Upper lobe of right lung (tissue), 1 donor: ENCODE data around the gene EPB41L4A. TPM values are rescaled to one million over a fixed set of nuclear protein-coding genes. Genes with fewer than 3 reads are reported as not detected.

Experiments used
- ATAC-seq: fragments of 200-7000 bp; cut with Tn5 transposase; one replicate; pipeline ENCODE4 v1.9.1; 2020; ENCODE audit warnings: mild to moderate bottlenecking, moderate library complexity
- DNase-seq: peaks from one replicate; pipeline ENCODE4 v3.0.0-alpha.2; 2020
- H3K27ac ChIP-seq: fragments of 200-600 bp; one replicate; pipeline ENCODE4 v1.8.0; 2022
- H3K27me3 ChIP-seq: fragments of 200-600 bp; one replicate; pipeline ENCODE4 v1.8.0; 2022; ENCODE audit warnings: mild to moderate bottlenecking
- H3K36me3 ChIP-seq: fragments of 200-600 bp; one replicate; pipeline ENCODE4 v1.8.0; 2022
- H3K4me1 ChIP-seq: fragments of 200-600 bp; one replicate; pipeline ENCODE4 v1.8.0; 2022
- H3K4me3 ChIP-seq: fragments of 200-600 bp; one replicate; pipeline ENCODE4 v1.8.0; 2022; ENCODE audit warnings: mild to moderate bottlenecking
- H3K9me3 ChIP-seq: fragments of 200-600 bp; one replicate; pipeline ENCODE4 v1.8.0; 2022
- intact Hi-C: fragments of 100-400 bp; cut with DNase I; formaldehyde crosslinking; loops from one replicate; pipeline ENCODE4 v1.11.0; 2022
- total RNA-seq: library from RNA; stranded (reverse); fragmentation: NEBNext Ultra II Directional; extraction: Animal tissue kit (Norgen Biotek cat#: 25700); gene quantifications from one replicate; pipeline ENCODE4 v1.2.1, GENCODE V29; 2021
- TF ChIP-seq, protein P1 (sequence below): fragments of 200-600 bp; IDR thresholded peaks from one replicate; pipeline ENCODE4 v1.8.0; 2022; ENCODE audit warnings: antibody characterized with exemption
- donor health status: DM: no; HTN: yes; CAD: no; lungs with severe emphysema.

Gene EPB41L4A
- total RNA-seq, 1 donor from 2014 or later, result 35.2 TPM

DNA sequence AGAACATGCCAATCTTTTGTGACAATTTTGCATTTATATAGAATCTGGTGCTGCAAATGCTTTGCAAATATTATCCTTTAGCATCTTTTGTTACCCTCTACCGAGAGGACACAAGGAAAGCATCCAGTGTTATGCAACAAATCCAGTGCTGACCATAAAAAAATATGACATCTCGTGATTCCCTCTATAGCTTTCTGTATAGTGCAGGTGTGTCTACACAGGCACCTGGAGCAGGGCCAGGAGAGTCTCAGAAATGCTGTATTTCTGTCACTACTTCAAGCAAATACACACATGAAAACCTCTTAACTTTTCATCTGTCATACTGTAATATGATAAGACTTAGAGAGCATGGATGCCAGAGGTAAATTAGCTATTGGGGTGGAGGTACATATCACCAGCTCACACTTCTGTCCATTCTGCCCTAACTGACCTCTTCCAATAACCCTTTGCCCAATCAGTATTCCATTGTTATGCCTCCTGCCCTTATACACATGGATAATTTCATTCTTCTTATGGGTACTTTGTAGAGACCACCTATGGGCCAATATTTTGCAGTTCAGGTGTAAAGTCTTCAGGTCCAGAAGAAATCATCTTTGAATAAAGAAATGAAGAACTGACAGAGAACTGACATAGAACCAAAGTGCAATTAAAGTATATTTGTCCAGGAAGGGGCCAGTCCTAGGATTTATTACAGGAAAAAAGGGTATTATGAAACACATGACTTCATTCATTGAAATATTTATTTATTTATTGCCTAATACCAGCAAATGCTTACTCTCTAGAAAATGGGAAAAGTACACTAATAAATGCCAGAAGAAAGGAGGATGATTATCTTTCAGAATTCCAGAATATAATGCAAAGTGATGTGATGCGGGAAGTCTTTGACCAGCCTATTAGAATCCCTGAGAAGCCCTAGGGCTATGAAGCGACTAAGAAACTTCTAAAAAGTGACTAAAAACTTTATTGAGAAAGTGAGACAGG lies 106.5 kb downstream of the EPB41L4A start:
- Histone ChIP-seq H3K27me3 (no peaks in the 10 kb centered on the region), H3K9me3 (no peaks in the 10 kb centered on the region), H3K27ac (no peak overlapping the region), H3K36me3 (no peaks in the 10 kb centered on the region), H3K4me1 (no peaks in the 10 kb centered on the region), H3K4me3 (no peak overlapping the region)
- intact Hi-C loops, result no loop called here
- ATAC-seq (no peak), DNase-seq (no peak)
- TF ChIP-seq, protein P1, sequence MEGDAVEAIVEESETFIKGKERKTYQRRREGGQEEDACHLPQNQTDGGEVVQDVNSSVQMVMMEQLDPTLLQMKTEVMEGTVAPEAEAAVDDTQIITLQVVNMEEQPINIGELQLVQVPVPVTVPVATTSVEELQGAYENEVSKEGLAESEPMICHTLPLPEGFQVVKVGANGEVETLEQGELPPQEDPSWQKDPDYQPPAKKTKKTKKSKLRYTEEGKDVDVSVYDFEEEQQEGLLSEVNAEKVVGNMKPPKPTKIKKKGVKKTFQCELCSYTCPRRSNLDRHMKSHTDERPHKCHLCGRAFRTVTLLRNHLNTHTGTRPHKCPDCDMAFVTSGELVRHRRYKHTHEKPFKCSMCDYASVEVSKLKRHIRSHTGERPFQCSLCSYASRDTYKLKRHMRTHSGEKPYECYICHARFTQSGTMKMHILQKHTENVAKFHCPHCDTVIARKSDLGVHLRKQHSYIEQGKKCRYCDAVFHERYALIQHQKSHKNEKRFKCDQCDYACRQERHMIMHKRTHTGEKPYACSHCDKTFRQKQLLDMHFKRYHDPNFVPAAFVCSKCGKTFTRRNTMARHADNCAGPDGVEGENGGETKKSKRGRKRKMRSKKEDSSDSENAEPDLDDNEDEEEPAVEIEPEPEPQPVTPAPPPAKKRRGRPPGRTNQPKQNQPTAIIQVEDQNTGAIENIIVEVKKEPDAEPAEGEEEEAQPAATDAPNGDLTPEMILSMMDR, result no peak

DNA sequence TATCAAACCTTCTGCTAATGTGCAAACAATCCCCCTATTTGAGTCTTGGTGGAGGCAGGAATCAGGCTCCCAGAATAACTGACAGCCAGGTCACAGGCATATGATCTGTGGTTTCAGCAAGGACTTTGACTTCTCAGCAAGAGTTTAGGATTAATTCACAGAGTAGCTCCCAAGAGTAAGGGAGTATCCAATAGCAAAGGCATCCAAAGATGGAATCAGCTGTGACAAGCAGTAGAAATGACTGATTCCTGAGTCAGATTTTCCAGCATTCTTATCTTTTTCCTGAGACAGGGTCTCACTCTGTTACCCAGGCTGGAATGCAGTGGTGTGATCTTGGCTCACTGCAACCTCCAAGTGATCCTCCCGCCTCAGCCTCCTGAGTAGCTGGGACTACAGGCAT lies 108.3 kb downstream of the EPB41L4A start:
- no peak for ATAC-seq
- intact Hi-C loops, result no loop called here
- H3K4me1 ChIP-seq, result no peaks in the 10 kb centered on the region
- H3K27ac ChIP-seq, result no peak overlapping the region
- no peaks in the 10 kb centered on the region for H3K9me3 ChIP-seq
- TF ChIP-seq, protein P1, result no peak
- H3K4me3 ChIP-seq, result no peak overlapping the region
- DNase-seq, result no peak
- no peaks in the 10 kb centered on the region for H3K27me3 ChIP-seq
- no peaks in the 10 kb centered on the region for H3K36me3 ChIP-seq

DNA sequence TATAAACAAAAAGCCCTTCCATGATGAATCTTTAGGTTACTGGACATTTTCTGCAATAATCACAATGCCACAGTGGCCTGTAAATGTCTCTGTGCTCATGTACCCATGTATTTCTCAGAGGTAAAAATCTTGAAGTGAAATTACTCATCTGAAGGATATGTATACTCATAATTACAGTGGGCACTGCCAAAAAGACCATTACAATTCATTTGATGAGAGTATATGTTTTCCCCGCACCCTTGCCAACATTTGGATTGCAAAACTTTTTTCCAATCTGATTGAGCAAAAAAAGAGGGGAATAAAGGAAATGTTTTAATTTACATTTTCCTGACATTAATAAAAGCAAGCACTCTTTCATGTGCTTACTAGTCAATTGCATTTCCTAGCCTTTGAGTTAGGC lies 110.5 kb downstream of the EPB41L4A start:
- H3K4me1 ChIP-seq, result no peaks in the 10 kb centered on the region
- intact Hi-C loops, result no loop called here
- TF ChIP-seq, protein P1, result no peak
- DNase-seq (no peak), ATAC-seq (no peak)
- no peaks in the 10 kb centered on the region for H3K27me3 ChIP-seq
- H3K4me3 ChIP-seq, result no peak overlapping the region
- H3K27ac ChIP-seq, result no peak overlapping the region
- no peaks in the 10 kb centered on the region for H3K36me3 ChIP-seq
- no peaks in the 10 kb centered on the region for H3K9me3 ChIP-seq

DNA sequence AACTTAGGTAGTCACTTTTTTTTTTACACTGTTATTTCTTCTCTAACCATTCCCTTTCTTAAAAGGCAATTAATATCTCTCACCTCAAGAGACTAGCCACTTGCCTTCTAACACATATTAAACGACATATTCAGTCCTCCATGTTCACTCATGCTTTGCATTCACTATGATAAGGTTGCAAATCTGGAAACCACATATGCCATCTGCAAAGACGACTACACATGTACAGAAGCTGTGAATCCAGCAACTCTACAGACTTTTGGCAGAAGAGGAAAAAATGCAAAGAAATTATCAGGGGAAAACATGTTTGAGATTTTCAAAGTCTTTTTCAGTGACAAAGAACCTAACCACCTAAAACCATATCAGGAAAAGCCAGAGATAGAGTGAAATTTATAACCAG lies 112.1 kb downstream of the EPB41L4A start:
- DNase-seq (no peak), ATAC-seq (no peak)
- Histone ChIP-seq H3K27ac (no peak overlapping the region), H3K27me3 (no peaks in the 10 kb centered on the region), H3K4me3 (no peak overlapping the region), H3K9me3 (no peaks in the 10 kb centered on the region), H3K4me1 (no peaks in the 10 kb centered on the region), H3K36me3 (no peaks in the 10 kb centered on the region)
- intact Hi-C loops, result no loop called here
- TF ChIP-seq, protein P1, result no peak

DNA sequence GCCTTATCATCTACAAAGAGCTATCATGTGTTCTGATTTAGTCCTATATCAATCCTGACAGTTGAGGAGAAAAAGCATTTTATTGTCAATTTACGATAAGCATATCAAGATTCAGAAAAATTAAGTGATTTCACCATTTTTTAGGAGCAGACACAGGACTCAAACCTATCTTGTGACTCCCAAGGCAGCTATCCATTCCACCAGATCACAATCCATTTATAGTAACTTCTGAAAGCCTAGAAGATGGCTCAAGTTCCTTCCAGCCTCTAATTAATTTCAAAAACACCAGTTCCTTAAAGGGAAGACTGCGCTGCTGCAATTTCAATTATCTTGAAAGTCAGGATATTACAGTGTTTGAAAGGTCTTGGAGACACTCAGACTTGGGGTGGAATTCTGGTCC lies 114.3 kb downstream of the EPB41L4A start:
- H3K4me1 ChIP-seq, result no peaks in the 10 kb centered on the region
- DNase-seq, result no peak
- H3K9me3 ChIP-seq, result no peaks in the 10 kb centered on the region
- no peak overlapping the region for H3K4me3 ChIP-seq
- no peaks in the 10 kb centered on the region for H3K27me3 ChIP-seq
- no peak for ATAC-seq
- no peak overlapping the region for H3K27ac ChIP-seq
- intact Hi-C loops, result no loop called here
- no peaks in the 10 kb centered on the region for H3K36me3 ChIP-seq
- TF ChIP-seq, protein P1, result no peak
